NCI-H2227 treated with DMSO at 0.1 percent for 48 hours (cell line): Measurements from ENCODE around the gene ZNF768.
"Not testable (repeated sequence)": the region's sequence is repeated elsewhere in the genome, so short reads cannot be mapped to it uniquely, and the experiment has no call there.

Experiments used
- DNase-seq: peaks from one replicate; lab custom pipeline; 2025; lab: John Stamatoyannopoulos, UW

ZNF768 gene

DNA sequence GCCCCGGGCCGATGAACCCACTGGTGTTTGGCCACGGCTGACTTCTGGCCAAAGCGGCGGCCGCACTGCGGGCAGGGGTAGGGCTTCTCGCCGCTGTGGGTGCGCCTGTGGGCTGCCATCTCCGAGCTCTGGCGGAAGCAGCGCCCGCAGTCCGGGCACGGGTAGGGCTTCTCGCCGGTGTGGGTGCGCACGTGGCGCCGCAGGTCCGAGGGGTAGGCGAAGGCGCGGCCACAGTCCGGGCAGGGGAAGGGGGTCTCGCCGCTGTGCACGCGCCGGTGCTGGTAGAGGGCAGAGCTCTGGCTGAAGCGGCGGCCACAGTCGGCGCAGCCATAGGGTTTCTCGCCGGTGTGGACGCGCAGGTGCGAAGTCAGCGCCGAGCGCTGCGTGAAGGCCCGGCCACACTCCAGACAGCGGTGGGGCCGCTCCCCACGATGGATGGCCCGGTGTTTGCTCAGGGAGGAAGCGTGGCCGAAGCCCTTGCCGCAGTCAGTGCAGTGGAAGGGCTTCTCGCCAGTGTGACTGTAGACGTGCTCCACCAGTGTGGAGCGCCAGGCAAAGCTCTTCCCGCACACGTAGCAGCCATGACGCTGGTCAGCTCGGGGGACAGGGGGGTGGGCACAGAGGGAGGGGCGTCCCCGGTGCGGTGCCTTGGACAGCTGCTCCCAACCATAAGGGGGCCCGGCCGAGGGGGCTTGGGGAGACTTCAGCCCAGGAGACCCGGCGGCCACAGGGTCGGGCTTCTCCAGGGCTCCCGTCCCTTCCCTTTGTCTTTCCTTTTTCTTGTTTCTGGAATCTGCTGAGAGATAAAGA, 29.2 kb upstream of the ZNF768 start:
- no peak for DNase-seq

DNA sequence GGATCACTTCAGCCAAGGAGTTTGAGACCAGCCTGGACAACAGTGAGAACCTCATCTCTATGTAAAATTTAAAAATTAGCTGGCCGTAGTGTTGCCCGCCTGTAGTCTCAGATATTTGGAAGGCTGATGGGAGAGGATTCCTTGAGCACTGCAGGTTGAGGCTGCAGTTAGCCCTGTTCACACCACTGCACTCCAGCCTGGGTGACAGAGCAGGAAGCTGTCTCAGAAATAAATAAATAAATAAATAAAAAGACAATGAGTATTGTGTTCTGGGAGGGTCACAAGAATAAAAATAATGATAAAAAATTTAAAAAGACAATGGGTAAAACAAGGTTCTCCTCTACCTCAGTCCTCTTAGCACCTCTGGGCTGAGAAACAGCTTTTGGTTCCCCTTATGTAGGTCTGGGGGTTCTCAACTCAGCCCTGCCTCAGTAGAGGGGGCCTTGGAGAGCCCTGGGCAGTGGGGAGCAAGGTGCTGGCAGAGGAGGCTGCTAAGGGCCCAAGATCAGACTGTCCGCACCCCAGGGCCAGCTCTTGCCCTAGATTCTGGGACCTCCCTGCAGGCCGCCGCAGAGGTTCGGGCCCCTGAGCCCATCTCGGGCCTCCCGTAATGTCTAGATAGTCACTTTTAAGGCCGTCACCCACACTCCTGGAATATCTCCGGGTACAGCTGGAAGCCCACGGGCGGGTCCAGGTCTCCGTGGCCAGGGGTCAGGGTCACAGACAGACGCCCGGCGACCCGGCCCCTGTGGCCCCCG, 28.4 kb upstream of the ZNF768 start:
- DNase-seq, result no peak

DNA sequence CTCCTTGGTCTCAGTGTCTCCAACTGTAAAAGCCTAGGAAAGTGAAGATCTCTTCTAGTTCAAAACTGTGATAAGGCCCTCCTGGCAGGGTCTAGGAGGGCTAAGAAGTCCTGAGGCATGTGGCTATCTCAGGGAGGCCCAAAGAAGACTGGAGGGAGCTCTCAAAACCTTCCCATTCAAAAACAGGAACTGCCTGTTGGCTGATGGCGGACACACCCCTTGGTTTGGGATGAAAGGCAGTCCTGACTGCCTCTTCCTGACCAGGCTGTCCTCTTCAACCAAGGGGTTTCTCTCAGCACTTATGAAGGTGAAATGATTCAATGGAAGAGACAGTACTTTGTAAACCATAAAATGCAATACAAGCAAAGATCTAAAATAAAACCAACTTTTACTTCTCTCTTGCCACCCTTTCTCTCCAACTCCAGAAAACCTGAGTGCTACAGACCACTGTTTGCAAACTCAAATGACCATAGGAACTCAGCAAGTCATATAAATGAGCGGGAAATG, 27.1 kb upstream of the ZNF768 start:
- DNase-seq, result no peak

DNA sequence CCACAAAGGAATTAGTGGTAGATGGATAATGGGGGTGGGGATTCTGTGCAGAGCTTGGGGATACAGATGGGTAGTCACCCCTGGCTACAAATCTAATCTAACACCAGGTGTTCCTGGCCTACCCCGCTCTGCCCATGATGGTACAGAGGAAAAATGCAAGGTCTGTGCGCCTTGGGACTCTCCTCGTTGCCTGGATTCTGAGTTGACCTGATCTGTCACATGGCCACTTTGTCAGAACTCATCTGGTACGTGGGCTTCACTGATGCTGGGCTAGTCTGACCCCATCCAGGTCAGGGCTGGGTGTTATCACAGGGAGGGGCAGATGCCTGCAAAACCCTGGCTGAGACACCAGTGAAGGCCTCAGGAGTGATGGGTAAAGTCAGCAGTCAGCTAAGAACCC, 26.6 kb upstream of the ZNF768 start:
- no peak for DNase-seq

DNA sequence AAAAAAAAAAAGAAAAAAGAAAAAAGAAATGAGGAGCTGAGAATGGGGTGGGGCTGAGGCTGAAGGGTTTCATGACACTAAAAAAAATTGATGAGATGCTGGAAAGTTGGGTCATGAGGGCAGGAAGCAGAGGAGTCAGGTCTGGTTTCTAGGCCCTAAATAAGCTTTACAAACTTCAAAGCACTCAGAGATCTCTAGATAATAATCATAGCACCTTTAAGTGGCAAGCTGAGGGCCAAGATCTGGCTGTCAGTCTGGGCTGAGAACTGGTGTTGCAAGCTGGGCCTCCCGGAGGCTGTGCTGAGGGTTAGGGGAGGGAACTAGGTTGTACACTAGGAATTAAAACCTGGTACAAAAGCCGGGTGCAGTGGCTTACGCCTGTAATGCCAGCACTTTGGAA, 25.4 kb upstream of the ZNF768 start:
- no peak for DNase-seq

DNA sequence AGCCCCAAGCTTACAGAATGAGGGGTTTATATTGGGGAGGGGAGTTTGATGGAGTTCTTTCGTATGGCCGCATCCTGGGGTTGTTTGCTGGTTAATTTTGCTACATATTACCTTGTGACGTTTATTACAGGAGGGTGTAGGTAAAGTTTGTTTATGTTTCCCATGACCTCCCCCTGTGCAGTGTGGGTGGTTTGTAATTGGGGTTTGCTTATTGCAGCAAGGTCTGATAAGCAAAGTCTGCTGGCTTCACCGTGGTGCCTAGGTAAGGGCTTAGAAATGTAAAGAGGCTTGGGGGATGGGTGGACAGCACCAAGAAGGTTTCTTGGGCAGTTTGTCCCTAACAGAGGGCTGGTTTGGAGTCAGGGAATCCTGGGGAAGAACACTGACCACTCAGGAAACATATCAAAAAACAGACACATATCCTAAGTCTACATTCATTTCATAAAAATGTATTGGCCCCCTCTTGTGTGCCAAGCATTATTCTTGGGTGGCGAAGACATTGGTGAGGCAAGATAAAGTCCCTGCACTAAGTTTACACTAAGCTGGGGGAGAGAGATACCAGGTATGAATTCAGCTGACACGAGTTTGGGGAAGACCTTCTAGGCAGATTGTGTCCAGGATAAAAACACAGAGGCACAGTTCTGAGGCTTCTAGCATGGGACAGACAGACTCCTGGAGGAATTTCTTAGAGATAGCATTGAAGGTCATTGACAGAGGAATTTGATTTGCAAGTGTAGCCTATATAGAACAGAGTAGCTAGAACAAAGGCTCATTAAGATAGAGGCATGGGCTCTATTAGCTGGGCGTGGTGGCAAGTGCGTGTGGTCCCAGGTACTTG, 22.3 kb upstream of the ZNF768 start:
- DNase-seq, result no peak

DNA sequence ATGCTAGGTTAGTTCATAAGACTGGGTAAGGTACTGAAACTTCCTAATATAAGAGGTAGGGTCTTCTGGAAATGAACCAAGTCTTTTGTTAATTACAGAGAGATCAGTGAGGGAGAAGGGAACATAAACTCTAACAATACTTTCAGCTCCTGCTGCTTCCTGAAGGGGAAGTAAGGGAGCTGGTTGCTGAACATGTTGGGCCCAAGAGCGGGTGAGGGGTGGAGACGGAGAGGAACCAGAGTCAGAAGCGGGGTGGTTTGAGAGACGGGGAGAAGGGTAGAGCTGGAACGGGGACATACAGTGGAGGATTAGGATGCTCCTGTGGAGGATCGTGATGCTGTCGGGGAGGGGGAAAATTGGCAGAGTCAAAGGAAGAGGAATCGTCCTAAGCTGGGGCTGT, 19.7 kb upstream of the ZNF768 start:
- no peak for DNase-seq

DNA sequence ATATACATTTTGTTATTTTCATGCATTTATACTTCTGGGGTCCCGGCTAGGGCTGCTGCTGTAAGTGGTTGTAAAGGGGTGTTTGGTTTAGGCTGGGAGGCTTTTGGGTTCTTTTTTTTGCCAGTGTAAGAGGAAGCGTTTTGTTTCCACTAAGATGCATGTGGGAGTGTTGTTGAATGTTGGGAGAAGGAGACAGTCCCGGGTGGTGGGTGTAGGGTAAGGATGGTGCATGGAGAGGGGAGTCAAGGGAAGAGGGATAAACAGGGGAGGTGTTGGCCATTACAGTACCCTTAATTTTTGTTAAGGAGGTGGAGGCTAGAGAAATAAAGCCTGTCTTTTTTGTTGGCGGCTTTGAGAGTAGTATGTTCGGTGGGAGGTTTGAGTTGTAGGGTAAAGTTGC, 16.7 kb upstream of the ZNF768 start:
- DNase-seq, result no peak

DNA sequence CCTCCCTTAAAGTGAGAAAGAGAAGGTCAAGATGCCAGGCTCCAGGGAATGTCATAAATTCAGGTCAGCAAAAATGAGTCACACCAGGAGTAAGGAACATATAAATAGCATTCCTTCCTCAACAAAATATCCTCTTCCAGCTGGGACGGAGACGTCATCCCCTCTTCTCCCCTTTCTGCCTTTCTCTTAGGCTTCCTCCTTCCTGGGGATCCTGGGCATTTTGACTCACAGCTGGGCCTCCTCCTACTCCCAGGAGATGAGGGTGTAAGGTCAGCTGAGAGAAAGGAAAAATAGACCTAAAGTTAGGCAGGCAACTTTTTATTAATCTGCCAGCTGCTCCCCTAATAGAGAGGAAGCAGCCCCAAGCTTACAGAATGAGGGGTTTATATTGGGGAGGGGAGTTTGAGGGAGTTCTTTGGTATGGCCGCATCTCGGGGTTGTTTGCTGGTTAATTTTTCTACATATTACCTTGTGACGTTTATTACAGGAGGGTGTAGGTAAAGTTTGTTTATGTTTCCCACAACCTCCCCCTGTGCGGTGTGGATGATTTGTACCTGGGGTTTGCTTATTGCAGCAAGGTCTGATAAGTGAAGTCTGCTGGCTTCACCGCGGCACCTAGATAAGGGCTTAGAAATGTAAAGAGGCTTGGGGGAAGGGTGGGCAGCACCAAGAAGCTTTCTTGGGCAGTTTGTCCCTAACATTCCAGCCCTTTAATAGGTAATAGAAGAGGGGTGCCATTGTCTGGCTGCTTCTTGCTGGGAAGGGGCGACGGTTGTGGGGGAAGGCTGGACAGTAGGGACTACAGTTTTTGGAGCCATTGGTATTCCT, 15.3 kb upstream of the ZNF768 start:
- no peak for DNase-seq

DNA sequence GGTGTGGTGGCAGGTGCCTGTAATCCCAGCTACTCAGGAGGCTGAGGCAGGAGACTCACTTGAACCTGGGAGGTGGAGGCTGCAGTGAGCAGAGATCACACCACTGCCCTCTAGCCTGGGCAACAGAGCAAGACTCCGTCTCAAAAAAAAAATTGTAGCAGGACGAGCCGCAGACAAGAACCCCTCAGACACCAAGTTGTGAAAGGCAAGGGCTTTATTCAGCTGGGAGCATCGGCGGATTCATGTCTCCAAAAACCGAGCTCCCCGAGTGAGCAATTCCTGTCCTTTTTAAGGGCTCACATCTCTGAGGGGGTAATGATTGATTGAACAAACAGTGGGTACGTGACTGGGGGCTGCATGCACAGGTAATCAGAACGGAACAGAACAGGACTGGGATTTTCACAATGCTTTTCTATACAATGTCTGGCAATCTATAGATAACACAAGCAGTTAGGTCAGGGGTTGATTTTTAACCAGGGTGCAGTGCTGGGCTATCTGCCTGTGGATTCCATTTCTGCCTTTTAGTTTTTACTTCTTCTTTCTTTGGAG, 14.6 kb upstream of the ZNF768 start:
- not testable (repeated sequence) for DNase-seq

DNA sequence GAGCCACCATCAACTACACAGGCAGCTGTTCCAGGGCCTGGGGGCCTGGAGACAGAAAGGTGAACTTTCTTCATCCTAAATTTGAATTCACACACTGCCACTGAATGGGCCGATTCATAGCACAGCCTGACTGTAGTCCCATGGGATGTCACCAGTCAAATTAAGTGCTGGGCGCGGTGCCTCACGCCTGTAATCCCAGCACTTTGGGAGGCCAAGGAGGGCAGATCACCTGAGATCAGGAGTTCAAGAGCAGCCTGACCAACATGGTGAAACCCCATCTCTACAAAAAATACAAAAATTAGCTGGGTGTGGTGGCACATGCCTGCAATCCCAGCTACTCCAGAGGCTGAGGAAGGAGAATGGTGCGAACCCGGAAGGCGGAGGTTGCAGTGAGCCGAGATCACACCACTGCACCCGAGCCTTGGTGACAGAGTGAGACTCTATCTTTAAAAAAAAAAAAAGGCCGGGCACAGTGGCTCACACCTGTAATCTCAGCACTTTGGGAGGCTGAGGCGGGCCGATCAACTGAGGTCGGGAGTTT, 13.7 kb upstream of the ZNF768 start:
- not testable (repeated sequence) for DNase-seq

DNA sequence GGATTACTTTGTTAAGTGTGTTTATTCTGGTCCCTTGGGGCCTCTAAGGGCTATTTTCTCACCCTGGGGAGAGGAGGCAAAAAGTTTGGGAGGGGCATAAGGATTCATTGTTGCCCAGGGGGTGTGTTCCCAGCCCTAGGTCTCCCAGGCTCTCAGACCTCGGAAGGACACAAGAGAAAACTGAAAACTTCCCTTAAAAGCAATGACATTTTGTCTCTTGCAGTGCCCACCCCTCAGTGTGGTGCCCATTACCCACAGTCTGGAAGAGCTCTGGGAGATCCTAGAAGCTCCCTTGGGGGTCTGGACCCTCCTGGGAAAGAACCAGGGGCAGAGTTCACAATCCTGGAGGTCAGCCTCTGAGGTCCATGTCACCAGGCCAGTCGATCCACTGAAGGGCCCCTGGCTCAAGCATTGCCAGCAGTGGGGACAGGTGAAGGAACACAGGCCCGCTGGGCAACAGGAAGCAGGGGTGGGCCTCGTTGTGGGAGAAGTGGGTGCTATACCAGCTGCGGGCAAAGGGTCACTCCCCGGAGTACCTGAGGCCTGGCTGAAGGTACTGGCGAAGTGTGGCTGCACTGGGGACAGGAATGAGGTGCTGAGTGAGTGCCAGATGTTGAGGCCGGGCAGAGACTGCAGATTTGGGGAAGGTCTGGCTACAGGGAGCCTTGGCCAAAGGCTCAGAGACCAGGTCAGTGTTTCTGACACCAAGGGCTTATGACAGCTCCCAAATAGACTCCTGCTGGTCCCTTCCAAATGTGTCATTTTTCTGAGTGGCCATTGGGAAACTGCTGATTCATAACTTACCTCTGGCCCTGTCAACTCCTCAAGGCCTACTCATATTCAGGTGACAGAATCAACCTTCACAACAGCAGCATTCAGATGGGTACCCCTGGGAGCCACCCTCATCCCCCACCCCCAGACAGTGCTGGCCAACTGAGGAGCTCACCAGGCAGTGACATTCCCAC, 12.9 kb upstream of the ZNF768 start:
- DNase-seq, result no peak

DNA sequence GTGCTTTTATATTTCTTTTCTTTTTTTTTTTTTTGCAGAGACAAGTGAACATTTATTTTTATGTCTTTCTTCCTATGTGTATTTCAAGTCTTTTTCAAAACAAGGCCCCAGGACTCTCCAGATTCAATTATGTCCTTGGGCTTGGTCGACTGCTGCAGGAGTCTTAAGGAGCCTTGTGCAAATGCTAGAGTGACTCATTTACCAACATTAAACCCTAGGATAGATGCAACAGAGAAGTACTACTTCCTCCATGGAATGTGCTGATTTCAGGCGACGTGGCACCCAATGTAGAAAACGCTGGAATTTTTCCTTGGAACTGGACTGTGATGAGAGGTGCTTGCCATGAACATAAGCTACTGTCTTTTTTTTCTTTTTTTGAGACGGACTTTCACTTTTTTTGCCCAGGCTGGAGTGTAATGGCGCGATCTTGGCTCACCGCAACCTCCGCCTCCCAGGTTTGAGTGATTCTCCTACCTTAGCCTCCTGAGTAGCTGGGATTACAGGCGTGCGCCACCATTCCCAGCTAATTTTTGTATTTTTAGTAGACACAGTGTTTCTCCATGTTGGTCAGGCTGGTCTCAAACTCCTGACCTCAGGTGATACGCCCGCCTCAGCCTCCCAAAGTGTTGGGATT, 10.1 kb upstream of the ZNF768 start:
- not testable (repeated sequence) for DNase-seq

DNA sequence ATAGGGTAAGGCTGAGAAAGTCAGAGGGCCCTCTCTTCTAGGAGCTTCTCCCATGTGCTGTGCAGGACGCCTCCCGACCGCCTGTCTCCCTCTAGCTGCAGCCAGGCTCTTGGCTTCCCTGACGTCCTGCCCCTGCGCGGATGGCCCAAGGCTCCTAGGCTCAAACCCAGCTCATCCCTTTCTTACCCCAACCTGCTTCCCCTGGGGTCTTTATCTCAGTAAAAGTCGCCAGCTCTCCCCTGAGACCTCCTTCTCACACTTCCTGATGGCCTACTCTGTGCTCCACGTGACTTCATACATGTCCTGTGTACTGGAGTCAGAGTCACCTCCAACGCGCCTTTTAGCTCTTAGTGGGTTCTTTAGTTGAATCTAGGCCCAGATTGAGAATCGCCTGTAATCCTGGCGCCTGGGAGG, 9.4 kb upstream of the ZNF768 start:
- DNase-seq, result no peak

DNA sequence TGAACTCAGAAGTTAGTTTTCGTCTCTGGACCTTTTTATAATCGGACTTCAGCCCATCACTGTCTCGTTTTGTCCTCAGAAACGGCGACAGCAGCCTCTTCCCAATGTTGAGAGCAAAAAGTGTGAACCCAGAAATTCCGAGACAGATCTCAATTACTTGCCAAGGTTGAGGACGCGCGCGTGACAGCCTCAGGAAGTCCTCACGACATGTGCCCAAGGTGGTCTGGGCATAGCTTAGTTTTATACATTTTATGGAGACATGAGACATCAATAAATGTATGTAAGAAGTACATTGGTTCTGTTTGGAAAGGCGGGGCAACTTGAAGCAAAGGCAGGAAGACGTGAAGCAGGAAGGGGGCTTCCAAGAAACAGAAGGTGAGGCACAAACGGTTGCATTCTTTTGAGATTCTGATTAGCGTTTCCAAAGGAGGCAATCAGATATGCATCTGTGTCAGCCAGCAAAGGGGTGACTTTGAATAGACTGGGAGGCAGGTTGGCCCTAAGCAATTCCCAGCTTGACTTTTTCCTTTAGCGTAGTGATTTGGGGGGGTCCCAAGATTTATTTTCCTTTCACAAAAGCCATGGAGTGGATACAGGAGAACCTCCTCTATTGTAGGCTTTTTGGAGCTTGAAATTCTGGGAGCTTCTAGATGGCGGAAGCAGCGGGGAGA, 8.9 kb upstream of the ZNF768 start:
- DNase-seq, result no peak

DNA sequence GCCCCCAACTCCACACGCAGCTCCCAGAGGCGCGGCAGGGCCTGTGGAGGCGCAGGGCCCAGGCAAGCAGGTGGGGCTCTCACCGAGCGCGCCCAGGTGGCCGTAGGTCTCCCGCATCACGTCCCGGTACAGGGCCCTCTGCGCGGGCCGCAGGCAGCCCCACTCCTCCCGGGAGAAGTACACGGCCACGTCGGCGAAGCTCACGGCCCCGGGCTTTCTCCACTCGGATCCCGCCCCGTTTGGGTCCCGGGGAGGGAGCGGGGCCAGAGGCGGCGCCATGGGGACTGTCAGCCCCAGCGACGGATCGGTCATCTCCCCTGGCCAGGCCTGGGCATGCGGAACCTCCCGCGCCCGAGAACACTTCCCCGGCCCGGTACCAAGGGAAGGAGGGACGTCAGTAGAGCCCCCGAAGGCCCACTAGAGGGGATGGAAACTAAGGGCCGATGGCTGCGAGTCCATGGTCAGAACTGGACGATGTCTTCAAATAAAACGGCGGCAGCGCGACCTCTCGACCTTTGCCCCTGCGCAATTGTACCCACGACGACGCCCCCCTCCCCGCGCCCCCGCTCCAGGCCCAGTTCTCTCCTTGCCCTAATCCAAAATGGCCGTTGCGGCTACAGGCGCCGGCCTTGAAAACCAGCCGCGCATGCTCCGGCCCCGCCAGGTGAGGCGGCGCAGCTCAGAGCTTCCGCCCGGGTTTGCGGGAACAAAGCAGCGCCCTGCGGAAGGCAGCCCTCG, 8.2 kb upstream of the ZNF768 start, which contains the start of gene ZNF747:
ZNF747 (minus strand) TSS at position 491 of the 738 bp plus-strand sequence; CDS start at position 312, 179 bp downstream.
- DNase-seq, result peak; percentile 86

DNA sequence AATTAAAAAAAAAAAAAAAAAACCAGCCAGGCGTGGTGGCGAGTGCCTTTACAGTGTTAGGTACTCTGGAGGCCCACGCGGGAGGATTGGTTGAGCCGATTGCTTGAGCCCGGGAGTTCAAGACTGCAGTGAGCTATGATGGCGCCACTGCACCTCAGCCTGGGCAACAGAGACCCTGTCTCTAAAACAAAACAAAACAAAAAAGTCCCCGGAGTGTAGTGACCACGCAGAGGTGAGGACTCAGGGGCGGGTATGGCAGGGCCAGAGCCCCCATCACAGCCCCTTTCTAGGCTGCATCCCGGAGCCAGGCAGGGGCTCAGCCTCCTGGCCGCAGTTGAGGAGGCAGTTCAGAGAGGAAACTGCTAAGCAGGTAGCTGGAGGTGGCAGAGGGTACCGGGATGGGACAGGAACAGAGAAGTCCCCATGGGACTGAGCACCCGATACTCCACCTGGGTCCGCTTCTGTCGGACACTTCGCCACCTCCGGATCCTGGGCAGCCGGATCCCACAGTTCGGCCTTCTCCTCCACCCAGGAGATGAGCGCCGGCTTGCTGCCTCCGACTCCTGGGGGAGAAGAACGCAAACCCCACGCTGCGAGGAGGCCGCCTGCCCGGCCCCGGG, 7.5 kb upstream of the ZNF768 start:
- no peak for DNase-seq
